ENCODE measurements around the gene MAPK4.
"Not testable (repeated sequence)": the region's sequence is repeated elsewhere in the genome, so short reads cannot be mapped to it uniquely, and the experiment has no call there.

The MAPK4 gene

GRCh38 chr18:50769463-50769862, 209.6 kb downstream of the MAPK4 start:
- no peak for DNase-seq

- DNase-seq: no peak
These were observed 215.3 kb downstream of the MAPK4 start for GRCh38 chr18:50775207-50775606.

GRCh38 chr18:50775726-50776125, 215.8 kb downstream of the MAPK4 start:
- DNase-seq: no peak

- no peak for DNase-seq
These were observed 216.5 kb downstream of the MAPK4 start for GRCh38 chr18:50776383-50776782.

GRCh38 chr18:50779021-50779420, 219.1 kb downstream of the MAPK4 start:
- DNase-seq: not testable (repeated sequence)

Data from NCI-H748 treated with DMSO at 0.1 percent for 48 hours (cell line).